ENCODE measurements around the gene CTIF.

GRCh38 chr18:48848641-48849143 lies 309.9 kb downstream of the CTIF start:
- TF ChIP-seq POLR2A (IDR thresholded peaks at IDR 0.05) (no peak), CTCF (IDR thresholded peaks at IDR 0.05) (no peak), POLR2AphosphoS5 (IDR thresholded peaks at IDR 0.05) (no peak)

Data from transverse colon (tissue), 4 donors.